T47D (cell line): Measurements from ENCODE around the gene WDR11.

Experiments used
- DNase-seq, 2 experiments: peaks; one replicate each; pipeline versions ENCODE4 v3.0.0 to v3.0.0-alpha.2; 2011 to 2012; ENCODE audit warnings: low read depth in 1 of 2, low spot score in 1 of 2
- JUND ChIP-seq: IDR thresholded peaks from 2 replicates; pipeline ENCODE4 v1.6.1; 2012; ENCODE audit warnings: low read depth
- in situ Hi-C: cut with HindIII; loops from 2 replicates; pipeline ENCODE4 v1.10.0; 2016; ENCODE audit warnings: low sequenced_read_pairs, low pct_unique_long_range_greater_than_20kb

WDR11 gene, protein sequence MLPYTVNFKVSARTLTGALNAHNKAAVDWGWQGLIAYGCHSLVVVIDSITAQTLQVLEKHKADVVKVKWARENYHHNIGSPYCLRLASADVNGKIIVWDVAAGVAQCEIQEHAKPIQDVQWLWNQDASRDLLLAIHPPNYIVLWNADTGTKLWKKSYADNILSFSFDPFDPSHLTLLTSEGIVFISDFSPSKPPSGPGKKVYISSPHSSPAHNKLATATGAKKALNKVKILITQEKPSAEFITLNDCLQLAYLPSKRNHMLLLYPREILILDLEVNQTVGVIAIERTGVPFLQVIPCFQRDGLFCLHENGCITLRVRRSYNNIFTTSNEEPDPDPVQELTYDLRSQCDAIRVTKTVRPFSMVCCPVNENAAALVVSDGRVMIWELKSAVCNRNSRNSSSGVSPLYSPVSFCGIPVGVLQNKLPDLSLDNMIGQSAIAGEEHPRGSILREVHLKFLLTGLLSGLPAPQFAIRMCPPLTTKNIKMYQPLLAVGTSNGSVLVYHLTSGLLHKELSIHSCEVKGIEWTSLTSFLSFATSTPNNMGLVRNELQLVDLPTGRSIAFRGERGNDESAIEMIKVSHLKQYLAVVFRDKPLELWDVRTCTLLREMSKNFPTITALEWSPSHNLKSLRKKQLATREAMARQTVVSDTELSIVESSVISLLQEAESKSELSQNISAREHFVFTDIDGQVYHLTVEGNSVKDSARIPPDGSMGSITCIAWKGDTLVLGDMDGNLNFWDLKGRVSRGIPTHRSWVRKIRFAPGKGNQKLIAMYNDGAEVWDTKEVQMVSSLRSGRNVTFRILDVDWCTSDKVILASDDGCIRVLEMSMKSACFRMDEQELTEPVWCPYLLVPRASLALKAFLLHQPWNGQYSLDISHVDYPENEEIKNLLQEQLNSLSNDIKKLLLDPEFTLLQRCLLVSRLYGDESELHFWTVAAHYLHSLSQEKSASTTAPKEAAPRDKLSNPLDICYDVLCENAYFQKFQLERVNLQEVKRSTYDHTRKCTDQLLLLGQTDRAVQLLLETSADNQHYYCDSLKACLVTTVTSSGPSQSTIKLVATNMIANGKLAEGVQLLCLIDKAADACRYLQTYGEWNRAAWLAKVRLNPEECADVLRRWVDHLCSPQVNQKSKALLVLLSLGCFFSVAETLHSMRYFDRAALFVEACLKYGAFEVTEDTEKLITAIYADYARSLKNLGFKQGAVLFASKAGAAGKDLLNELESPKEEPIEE

DNA sequence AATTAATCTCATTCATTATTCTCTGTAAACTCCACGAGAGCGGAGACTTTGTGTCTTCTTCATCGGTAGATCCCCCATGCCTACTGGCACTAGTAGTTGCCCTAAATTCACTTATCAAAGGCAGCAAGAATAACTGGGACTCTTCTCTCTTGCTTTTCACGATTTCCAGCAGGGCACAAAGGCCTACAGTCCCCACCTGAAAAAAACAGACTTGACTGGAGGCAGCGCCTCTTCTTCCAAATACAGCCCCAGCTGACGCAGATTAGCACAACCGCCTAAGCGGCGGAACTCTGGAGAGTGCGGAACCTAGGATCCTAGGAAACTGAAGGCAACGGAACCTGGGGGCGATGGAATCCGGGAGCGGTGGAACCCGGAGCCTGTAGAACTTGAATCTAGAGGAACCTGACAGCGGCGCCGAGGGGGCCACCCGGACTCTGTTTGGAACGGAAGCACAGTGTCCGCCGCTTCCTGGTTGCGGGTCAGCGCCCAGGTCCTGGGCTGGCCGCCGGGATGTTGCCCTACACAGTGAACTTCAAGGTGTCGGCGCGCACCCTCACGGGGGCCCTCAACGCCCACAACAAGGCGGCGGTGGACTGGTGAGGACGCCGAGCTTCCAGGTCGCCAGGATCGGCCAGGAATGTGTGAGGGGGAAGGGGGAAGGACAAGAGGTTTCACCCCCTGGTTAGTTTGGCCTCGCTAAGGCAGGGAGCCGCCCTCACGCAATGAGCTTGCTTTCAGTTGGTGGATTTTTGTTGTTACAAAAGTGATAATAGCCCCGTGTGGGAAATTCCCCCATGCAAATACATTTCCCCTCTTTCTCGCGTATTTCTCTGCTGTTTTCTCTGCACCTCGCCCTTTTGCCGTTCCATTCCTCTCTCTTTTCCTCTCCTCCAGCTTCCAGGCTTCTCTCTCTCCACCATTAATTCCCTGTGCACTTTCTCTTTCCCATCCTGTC, at the start of gene WDR11:
WDR11 (plus strand) TSS at position 452 of the 955 bp plus-strand sequence; CDS start at position 511, 59 bp downstream.
- TF ChIP-seq JUND: no peak
- DNase-seq: peak; percentile 30 to 90
- in situ Hi-C loops: no loop called here

DNA sequence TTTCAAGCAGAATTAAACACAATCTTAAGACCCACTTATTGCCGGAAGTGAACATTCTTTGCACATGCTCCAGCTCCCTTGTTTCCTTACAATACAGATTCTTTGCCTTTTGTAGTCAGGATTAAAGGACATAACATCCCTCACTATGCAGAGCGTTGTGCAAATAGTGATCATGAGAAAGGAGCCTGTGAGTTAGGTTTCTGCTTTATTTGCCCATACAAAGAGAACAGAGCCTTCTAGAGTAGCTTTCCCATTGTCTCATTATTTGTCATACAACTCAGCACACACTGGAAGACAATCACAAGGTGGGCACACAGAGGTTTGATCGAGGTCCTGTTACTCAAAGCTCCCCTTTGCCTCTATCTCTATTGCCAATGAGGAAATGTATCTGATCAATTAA, 48.2 kb upstream of the WDR11 start:
- in situ Hi-C loops: no loop called here
- DNase-seq: no peak
- no peak for TF ChIP-seq JUND

- in situ Hi-C loops: no loop called here
- no peak for TF ChIP-seq JUND
- no peak for DNase-seq
Measured at GRCh38 chr10:120803972-120804371, 47.2 kb upstream of the WDR11 start.

GRCh38 chr10:120805014-120805812, 45.9 kb upstream of the WDR11 start:
- no peak for DNase-seq
- no peak for TF ChIP-seq JUND
- in situ Hi-C loops: no loop called here

- no peak for TF ChIP-seq JUND
- DNase-seq: no peak
- in situ Hi-C loops: no loop called here
Measured at GRCh38 chr10:120806081-120806480, 45.1 kb upstream of the WDR11 start.

DNA sequence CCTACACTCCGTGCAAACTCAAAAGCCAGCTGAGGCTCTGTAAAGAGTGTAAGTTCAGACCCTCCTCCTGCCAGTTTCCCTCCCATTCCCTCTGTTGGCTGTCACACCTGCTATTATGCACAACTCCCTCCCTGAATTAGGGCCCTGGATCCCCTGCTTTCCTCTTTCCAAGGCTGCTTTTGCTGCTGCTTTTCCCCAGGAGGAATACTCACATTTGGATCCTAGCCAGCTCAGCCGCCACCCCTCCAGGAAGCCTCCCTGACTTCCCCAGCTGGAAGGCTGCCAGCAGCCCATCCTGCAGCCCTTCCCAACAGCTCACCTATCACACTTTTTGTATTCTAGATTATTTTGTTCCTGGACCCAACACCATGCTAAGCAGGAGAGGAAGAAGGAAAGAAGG, 40.9 kb upstream of the WDR11 start:
- no peak for TF ChIP-seq JUND
- in situ Hi-C loops: no loop called here
- DNase-seq: no peak

DNA sequence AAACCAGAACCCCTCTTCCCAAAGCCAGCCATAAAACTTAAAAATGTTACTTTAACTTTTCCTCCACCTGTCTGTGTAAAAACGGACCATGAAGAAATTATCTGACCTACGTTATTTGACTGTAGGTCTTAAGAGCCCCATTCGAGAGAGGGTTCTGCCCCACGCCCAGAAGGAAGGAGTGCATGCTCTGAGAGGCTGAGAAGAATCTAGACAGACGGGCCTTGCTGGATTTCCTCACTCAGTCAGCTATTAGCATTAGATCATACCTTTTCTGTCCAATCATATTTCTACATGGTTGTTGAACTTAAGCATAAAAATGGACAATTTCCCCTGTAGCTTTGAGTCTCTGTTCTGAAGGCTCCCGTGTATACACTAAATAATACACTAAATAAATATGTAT, 38.1 kb upstream of the WDR11 start:
- no peak for TF ChIP-seq JUND
- in situ Hi-C loops: no loop called here
- peak; percentile 12 to 63 for DNase-seq

GRCh38 chr10:120818301-120818700, 32.9 kb upstream of the WDR11 start:
- no peak for TF ChIP-seq JUND
- in situ Hi-C loops: no loop called here
- no peak for DNase-seq

DNA sequence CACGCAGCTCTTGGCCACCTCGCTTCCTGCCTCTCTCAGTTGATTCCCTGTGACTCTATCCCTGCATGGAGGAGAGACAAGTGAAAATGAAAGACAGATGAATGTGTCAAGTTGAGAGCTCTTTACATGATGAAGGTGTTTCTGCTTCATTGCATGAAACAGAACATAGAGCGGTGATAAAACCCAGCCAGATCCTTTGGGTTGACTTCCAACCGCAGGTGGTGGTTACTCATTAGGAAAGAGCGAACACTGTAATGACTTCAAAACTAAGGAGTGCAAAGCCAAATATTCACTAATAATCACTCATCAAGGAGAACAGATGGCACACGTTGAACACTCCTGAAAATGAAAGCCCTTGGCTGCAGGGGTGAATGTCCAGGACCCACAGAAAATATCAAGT, 31.8 kb upstream of the WDR11 start:
- in situ Hi-C loops: no loop called here
- TF ChIP-seq JUND: no peak
- no peak for DNase-seq

DNA sequence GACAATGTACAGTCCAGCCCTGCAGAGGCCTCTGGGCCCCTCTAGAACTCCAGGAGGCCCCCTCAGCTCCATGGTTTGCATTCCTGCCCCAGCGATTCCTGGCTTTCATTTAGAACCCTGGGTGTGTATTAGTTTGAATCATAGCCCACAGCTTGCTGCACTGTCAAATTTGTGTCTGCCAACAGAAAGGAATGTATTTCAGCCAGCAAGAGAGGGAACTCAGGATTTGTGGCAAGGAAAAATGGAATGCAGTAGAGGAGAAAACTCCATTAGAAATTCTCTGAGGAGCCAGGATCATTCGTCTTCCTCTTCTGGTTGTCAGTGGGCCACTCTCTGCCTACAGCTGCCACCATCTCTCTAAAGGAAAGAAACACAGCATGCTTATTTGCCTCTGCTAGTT, 27.9 kb upstream of the WDR11 start:
- no peak for DNase-seq
- in situ Hi-C loops: no loop called here

DNA sequence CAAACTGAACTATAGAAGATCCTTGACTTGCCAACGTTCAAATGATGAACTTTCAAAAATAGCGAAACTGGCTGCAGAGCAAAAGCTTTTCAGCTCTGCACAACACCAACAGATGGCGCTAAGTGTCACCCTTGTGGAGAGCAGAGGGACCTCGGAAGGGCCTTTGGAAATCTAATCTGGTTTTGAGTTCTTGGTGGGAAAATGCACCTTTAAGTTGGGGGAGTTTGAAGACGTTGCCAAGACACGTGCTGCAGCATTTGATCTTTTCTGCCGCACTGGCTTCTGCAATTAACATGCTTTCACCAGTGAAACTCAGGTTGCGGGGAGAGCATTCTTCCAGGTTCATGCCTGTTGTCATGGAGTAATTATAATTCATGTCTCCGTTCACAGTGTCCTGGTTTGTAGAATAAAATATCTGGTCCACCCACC, 26.3 kb upstream of the WDR11 start:
- peak in 1 of 2 experiments; percentile 39 for DNase-seq
- in situ Hi-C loops: no loop called here
- TF ChIP-seq JUND: no peak

More for the DNA sequence above, 27.9 kb upstream of the WDR11 start:
- TF ChIP-seq JUND: no peak
